H1 (cell line): Measurements from ENCODE around the gene EFCAB3. TPM values are rescaled to one million over a fixed set of nuclear protein-coding genes. Genes with fewer than 3 reads are reported as not detected.

Source experiments
- CTCF ChIA-PET: fragments of 300-600 bp; sonication (Branson Sonifier 250); formaldehyde crosslinking; loops from one replicate; lab custom pipeline; 2021; ENCODE audit not compliant: partially characterized antibody; lab: Charles Lee
- POLR2A ChIA-PET: fragments of 300-600 bp; sonication (Branson Sonifier 250); formaldehyde crosslinking; loops from one replicate; lab custom pipeline; 2021; ENCODE audit warnings: inconsistent platforms; ENCODE audit not compliant: partially characterized antibody; lab: Charles Lee
- DNase-seq, 2 experiments: peaks; one replicate each; pipeline versions ENCODE4 v3.0.0 to v3.0.0-alpha.2; 2010 to 2022; ENCODE audit warnings: low spot score in 2 of 2, low read depth in 1 of 2, mixed read lengths in 1 of 2
- FAIRE-seq: peaks from 2 replicates; lab custom pipeline; 2011; peaks lifted over from hg19 to GRCh38; lab: Jason Lieb, UNC
- H2AFZ ChIP-seq: 2 replicates; pipeline ENCODE4 v1.8.1; 2012; ENCODE audit warnings: low read length, inconsistent platforms
- H2AK5ac ChIP-seq: 2 replicates; pipeline ENCODE4 v1.6.1; 2013; ENCODE audit warnings: low read depth, low read length
- H2BK120ac ChIP-seq: replicated peaks from 2 replicates; pipeline ENCODE3; 2013; ENCODE audit warnings: low read depth, low read length, inconsistent platforms
- H2BK12ac ChIP-seq: 2 replicates; pipeline ENCODE4 v1.6.1; 2013; ENCODE audit warnings: low read depth, low read length
- H2BK15ac ChIP-seq: 2 replicates; pipeline ENCODE4 v1.6.1; 2013; ENCODE audit warnings: low read length
- H2BK20ac ChIP-seq: 2 replicates; pipeline ENCODE4 v1.6.1; 2013; ENCODE audit warnings: low read length
- H2BK5ac ChIP-seq: 2 replicates; pipeline ENCODE4 v1.6.1; 2013; ENCODE audit warnings: low read depth, low read length
- H3K14ac ChIP-seq: 2 replicates; pipeline ENCODE4 v1.6.1; 2013; ENCODE audit warnings: inconsistent platforms; ENCODE audit not compliant: insufficient read length
- H3K18ac ChIP-seq: 2 replicates; pipeline ENCODE4 v1.6.1; 2013; ENCODE audit warnings: low read length; ENCODE audit errors: extremely low read depth
- H3K23ac ChIP-seq: 2 replicates; pipeline ENCODE4 v1.6.1; 2013; ENCODE audit warnings: inconsistent platforms; ENCODE audit not compliant: insufficient read length
- H3K23me2 ChIP-seq: 2 replicates; pipeline ENCODE4 v1.6.1; 2013; ENCODE audit warnings: low read depth, low read length
- H3K27ac ChIP-seq: 2 replicates; pipeline ENCODE4 v1.6.1; 2011; ENCODE audit warnings: low read depth, low read length, inconsistent platforms
- H3K27me3 ChIP-seq, 4 experiments: replicated peaks in 1 of 4; 1 replicate in 1 of 4; 2 replicates in 3 of 4; pipeline versions ENCODE4 v1.6.1 to v1.8.1; 2011 to 2013; ENCODE audit warnings: low read length in 3 of 4, mild to moderate bottlenecking in 3 of 4, inconsistent platforms in 2 of 4, mixed read lengths in 2 of 4, moderate library complexity in 1 of 4; ENCODE audit not compliant: control insufficient read depth in 3 of 4, insufficient read depth in 3 of 4; ENCODE audit errors: extremely low read depth in 1 of 4
- H3K36me3 ChIP-seq, 4 experiments: 2 replicates each; pipeline versions ENCODE4 v1.6.1 to v1.8.1; 2011 to 2013; ENCODE audit warnings: mild to moderate bottlenecking in 4 of 4, low read length in 3 of 4, moderate library complexity in 2 of 4, control low read depth in 1 of 4, inconsistent platforms in 1 of 4; ENCODE audit not compliant: insufficient read depth in 4 of 4, control insufficient read depth in 2 of 4
- H3K4ac ChIP-seq: replicated peaks from 2 replicates; pipeline ENCODE3; 2013; ENCODE audit warnings: low read length, low read depth, mixed read lengths, inconsistent platforms; ENCODE audit not compliant: insufficient read length
- H3K4me1 ChIP-seq, 4 experiments: replicated peaks in 1 of 4; 1 replicate in 1 of 4; 2 replicates in 3 of 4; pipeline versions ENCODE4 v1.6.1 to v1.8.1; 2011 to 2013; ENCODE audit warnings: low read length in 3 of 4, inconsistent platforms in 2 of 4, mixed read lengths in 1 of 4; ENCODE audit not compliant: insufficient read depth in 4 of 4, control insufficient read depth in 3 of 4
- H3K4me2 ChIP-seq, 2 experiments: 2 replicates each; pipeline versions ENCODE4 v1.6.1 to v1.8.1; 2011 to 2013; ENCODE audit warnings: low read depth in 2 of 2, low read length in 2 of 2, control low read depth in 1 of 2, inconsistent platforms in 1 of 2, mild to moderate bottlenecking in 1 of 2; ENCODE audit not compliant: insufficient read depth in 1 of 2
- H3K4me3 ChIP-seq, 4 experiments: fragments of 200-600, 300-600 bp in 1 of 4; sonication (generic), shearing (Covaris generic), sonication (Bioruptor Twin) in 1 of 4; 2 replicates each; pipeline versions ENCODE4 v1.5.1 to v1.8.1; 2011 to 2016; ENCODE audit warnings: low read length in 4 of 4, low read depth in 3 of 4, control low read depth in 2 of 4, inconsistent platforms in 2 of 4, mild to moderate bottlenecking in 2 of 4, mixed read lengths in 1 of 4, moderate library complexity in 1 of 4; ENCODE audit not compliant: insufficient read depth in 2 of 4; ENCODE audit errors: extremely low read depth in 1 of 4
- H3K56ac ChIP-seq: replicated peaks from 2 replicates; pipeline ENCODE3; 2013; ENCODE audit warnings: low read depth, mild to moderate bottlenecking, mixed read lengths, low read length, inconsistent platforms; ENCODE audit not compliant: insufficient read length
- H3K79me1 ChIP-seq: 2 replicates; pipeline ENCODE4 v1.6.1; 2013; ENCODE audit warnings: low read depth, low read length, control low read depth
- H3K79me2 ChIP-seq, 2 experiments: 2 replicates each; pipeline versions ENCODE4 v1.6.1 to v1.8.1; 2012 to 2013; ENCODE audit warnings: low read length in 2 of 2, mild to moderate bottlenecking in 2 of 2, inconsistent platforms in 1 of 2; ENCODE audit not compliant: insufficient read depth in 2 of 2, control insufficient read depth in 1 of 2
- H3K9ac ChIP-seq, 4 experiments: replicated peaks in 1 of 4; 1 replicate in 1 of 4; 2 replicates in 3 of 4; pipeline versions ENCODE4 v1.6.1 to v1.8.1; 2011 to 2013; ENCODE audit warnings: low read depth in 3 of 4, low read length in 3 of 4, control low read depth in 2 of 4, mild to moderate bottlenecking in 2 of 4, moderate library complexity in 2 of 4, inconsistent platforms in 1 of 4; ENCODE audit errors: extremely low read depth in 1 of 4
- H3K9me3 ChIP-seq, 2 experiments: 2 replicates each; pipeline versions ENCODE4 v1.6.1 to v1.8.1; 2012 to 2013; ENCODE audit warnings: mild to moderate bottlenecking in 2 of 2, moderate library complexity in 2 of 2, control low read depth in 1 of 2, inconsistent platforms in 1 of 2, low read depth in 1 of 2, low read length in 1 of 2, mixed read lengths in 1 of 2; ENCODE audit not compliant: insufficient read depth in 2 of 2
- H4K20me1 ChIP-seq, 2 experiments: replicated peaks in 1 of 2; 2 replicates each; pipeline versions ENCODE3 to v1.8.1; 2011 to 2013; ENCODE audit warnings: inconsistent platforms in 2 of 2, low read length in 2 of 2, mild to moderate bottlenecking in 1 of 2; ENCODE audit not compliant: insufficient read depth in 2 of 2, control insufficient read depth in 1 of 2
- H4K5ac ChIP-seq: 2 replicates; pipeline ENCODE4 v1.6.1; 2013; ENCODE audit warnings: low read length, low read depth, mixed read lengths, inconsistent platforms; ENCODE audit not compliant: insufficient read length
- H4K8ac ChIP-seq: 2 replicates; pipeline ENCODE4 v1.8.0; 2013; ENCODE audit warnings: mild to moderate bottlenecking, moderate library complexity, low read length, inconsistent platforms; ENCODE audit not compliant: insufficient read depth; ENCODE audit errors: extremely low read depth
- H4K91ac ChIP-seq: replicated peaks from 2 replicates; pipeline ENCODE3; 2013; ENCODE audit warnings: low read length, mixed read lengths, inconsistent platforms; ENCODE audit not compliant: insufficient read length
- WGBS, 2 experiments: shearing (Covaris generic) in 1 of 2; methylation state at CpG; one replicate each; pipeline versions ENCODE4 v1.1.6 to v1.1.7; 2013 to 2015; ENCODE audit warnings: low lambda C conversion rate in 2 of 2, mixed read lengths in 2 of 2, inconsistent platforms in 1 of 2, low coverage in 1 of 2, missing lambda C conversion rate in 1 of 2; ENCODE audit not compliant: insufficient replicate concordance in 2 of 2, insufficient coverage in 1 of 2, insufficient read length in 1 of 2; ENCODE audit errors: extremely low coverage in 1 of 2, missing lambda C conversion rate in 1 of 2; 5-methylcytosine and 5-hydroxymethylcytosine counted together
- polyA plus RNA-seq, 7 experiments: library from polyadenylated mRNA; depleted of rRNA in 3 of 7; stranded (reverse) in 5 of 7; unstranded in 2 of 7; fragments of >200 nt in 5 of 7; fragments of 200-250 nt in 2 of 7; gene quantifications; 1 replicate in 5 of 7; 2 replicates in 1 of 7; 4 replicates in 1 of 7; pipeline versions ENCODE4 v1.2.1 to v1.2.3, GENCODE V29; 2011 to 2013; ENCODE audit warnings: missing spikeins in 2 of 7, mixed read lengths in 2 of 7
- total RNA-seq: library from RNA; stranded (reverse); fragmentation: NEBNext Ultra II Directional; extraction: Animal tissue kit (Norgen Biotek cat#: 25700); gene quantifications from 2 replicates; pipeline ENCODE4 v1.2.1, GENCODE V29; 2021
- TF ChIP-seq, protein P1 (sequence below): fragments of 300-600 bp; sonication (generic); IDR thresholded peaks from 2 replicates; pipeline ENCODE4 v1.7.1; 2012; ENCODE audit warnings: low read length, moderate library complexity, mild to moderate bottlenecking, inconsistent platforms; ENCODE audit not compliant: insufficient replicate concordance

Gene EFCAB3
- total and polyA plus RNA-seq, 2 of the 8 experiments (the other 6 are each of a cell fraction or from before 2014, with no cell fraction given): not detected

DNA sequence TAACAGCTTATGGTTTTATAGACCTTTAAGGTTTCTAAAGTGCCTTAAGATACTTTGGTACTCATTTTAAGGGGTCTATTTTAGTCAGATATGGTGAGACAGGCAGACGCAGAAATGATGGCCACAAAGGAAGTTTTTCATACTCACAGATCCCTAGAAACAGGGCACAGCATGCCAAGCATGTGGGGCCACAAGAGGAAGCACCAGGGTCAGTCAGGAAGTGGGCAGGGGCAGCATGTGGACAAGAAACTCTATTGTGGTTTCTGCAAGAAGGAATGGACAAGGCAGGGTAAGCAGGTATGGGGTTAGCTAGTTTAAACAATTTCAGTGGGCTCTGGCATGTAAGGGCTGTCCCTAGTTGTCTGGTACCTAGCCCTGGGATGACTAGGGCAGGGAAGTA is 8.5 kb downstream of the EFCAB3 start:
- 88% methylated on average over 1 of the region's 1 CpG; no CpG with 5 or more reads in 1 of the 2 experiments for WGBS, 2 experiments
- no peak for FAIRE-seq
- no peak overlapping the region for H2AFZ ChIP-seq
- TF ChIP-seq, protein P1, sequence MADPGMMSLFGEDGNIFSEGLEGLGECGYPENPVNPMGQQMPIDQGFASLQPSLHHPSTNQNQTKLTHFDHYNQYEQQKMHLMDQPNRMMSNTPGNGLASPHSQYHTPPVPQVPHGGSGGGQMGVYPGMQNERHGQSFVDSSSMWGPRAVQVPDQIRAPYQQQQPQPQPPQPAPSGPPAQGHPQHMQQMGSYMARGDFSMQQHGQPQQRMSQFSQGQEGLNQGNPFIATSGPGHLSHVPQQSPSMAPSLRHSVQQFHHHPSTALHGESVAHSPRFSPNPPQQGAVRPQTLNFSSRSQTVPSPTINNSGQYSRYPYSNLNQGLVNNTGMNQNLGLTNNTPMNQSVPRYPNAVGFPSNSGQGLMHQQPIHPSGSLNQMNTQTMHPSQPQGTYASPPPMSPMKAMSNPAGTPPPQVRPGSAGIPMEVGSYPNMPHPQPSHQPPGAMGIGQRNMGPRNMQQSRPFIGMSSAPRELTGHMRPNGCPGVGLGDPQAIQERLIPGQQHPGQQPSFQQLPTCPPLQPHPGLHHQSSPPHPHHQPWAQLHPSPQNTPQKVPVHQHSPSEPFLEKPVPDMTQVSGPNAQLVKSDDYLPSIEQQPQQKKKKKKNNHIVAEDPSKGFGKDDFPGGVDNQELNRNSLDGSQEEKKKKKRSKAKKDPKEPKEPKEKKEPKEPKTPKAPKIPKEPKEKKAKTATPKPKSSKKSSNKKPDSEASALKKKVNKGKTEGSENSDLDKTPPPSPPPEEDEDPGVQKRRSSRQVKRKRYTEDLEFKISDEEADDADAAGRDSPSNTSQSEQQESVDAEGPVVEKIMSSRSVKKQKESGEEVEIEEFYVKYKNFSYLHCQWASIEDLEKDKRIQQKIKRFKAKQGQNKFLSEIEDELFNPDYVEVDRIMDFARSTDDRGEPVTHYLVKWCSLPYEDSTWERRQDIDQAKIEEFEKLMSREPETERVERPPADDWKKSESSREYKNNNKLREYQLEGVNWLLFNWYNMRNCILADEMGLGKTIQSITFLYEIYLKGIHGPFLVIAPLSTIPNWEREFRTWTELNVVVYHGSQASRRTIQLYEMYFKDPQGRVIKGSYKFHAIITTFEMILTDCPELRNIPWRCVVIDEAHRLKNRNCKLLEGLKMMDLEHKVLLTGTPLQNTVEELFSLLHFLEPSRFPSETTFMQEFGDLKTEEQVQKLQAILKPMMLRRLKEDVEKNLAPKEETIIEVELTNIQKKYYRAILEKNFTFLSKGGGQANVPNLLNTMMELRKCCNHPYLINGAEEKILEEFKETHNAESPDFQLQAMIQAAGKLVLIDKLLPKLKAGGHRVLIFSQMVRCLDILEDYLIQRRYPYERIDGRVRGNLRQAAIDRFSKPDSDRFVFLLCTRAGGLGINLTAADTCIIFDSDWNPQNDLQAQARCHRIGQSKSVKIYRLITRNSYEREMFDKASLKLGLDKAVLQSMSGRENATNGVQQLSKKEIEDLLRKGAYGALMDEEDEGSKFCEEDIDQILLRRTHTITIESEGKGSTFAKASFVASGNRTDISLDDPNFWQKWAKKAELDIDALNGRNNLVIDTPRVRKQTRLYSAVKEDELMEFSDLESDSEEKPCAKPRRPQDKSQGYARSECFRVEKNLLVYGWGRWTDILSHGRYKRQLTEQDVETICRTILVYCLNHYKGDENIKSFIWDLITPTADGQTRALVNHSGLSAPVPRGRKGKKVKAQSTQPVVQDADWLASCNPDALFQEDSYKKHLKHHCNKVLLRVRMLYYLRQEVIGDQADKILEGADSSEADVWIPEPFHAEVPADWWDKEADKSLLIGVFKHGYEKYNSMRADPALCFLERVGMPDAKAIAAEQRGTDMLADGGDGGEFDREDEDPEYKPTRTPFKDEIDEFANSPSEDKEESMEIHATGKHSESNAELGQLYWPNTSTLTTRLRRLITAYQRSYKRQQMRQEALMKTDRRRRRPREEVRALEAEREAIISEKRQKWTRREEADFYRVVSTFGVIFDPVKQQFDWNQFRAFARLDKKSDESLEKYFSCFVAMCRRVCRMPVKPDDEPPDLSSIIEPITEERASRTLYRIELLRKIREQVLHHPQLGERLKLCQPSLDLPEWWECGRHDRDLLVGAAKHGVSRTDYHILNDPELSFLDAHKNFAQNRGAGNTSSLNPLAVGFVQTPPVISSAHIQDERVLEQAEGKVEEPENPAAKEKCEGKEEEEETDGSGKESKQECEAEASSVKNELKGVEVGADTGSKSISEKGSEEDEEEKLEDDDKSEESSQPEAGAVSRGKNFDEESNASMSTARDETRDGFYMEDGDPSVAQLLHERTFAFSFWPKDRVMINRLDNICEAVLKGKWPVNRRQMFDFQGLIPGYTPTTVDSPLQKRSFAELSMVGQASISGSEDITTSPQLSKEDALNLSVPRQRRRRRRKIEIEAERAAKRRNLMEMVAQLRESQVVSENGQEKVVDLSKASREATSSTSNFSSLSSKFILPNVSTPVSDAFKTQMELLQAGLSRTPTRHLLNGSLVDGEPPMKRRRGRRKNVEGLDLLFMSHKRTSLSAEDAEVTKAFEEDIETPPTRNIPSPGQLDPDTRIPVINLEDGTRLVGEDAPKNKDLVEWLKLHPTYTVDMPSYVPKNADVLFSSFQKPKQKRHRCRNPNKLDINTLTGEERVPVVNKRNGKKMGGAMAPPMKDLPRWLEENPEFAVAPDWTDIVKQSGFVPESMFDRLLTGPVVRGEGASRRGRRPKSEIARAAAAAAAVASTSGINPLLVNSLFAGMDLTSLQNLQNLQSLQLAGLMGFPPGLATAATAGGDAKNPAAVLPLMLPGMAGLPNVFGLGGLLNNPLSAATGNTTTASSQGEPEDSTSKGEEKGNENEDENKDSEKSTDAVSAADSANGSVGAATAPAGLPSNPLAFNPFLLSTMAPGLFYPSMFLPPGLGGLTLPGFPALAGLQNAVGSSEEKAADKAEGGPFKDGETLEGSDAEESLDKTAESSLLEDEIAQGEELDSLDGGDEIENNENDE: no peak

More for the DNA sequence above, 8.5 kb downstream of the EFCAB3 start:
- H3K9ac ChIP-seq: no peak overlapping the region
- H3K79me1 ChIP-seq: no peaks in the 10 kb centered on the region
- H4K91ac ChIP-seq: no peak overlapping the region
- H3K4me2 ChIP-seq: no peak overlapping the region
- no peak overlapping the region for H3K23ac ChIP-seq
- no peak overlapping the region for H3K14ac ChIP-seq
- ChIA-PET POLR2A (no interaction called here), CTCF (no interaction called here)
- no peak overlapping the region for H2BK20ac ChIP-seq
- H3K36me3 ChIP-seq: no peaks in the 10 kb centered on the region
- no peak overlapping the region for H2BK5ac ChIP-seq
- H3K4ac ChIP-seq: no peak overlapping the region
- no peak overlapping the region for H2BK12ac ChIP-seq
- H3K27ac ChIP-seq: no peak overlapping the region
- no peak overlapping the region for H2BK120ac ChIP-seq
- no peaks in the 10 kb centered on the region for H3K9me3 ChIP-seq
- H3K27me3 ChIP-seq: no peaks in the 10 kb centered on the region
- no peak overlapping the region for H4K8ac ChIP-seq
- no peak overlapping the region for H2AK5ac ChIP-seq
- H3K23me2 ChIP-seq: no peaks in the 10 kb centered on the region
- no peaks in the 10 kb centered on the region for H4K20me1 ChIP-seq
- no peaks in the 10 kb centered on the region for H3K79me2 ChIP-seq
- no peak overlapping the region for H3K56ac ChIP-seq
- no peak overlapping the region for H3K4me3 ChIP-seq
- no peak overlapping the region for H2BK15ac ChIP-seq
- DNase-seq: no peak
- H4K5ac ChIP-seq: no peak overlapping the region
- H3K18ac ChIP-seq: no peak overlapping the region
- no peaks in the 10 kb centered on the region; a peak in 1 of 7 replicates for H3K4me1 ChIP-seq
